GM18520 (cell line): ENCODE results near the gene CALHM3.
"Not testable (repeated sequence)": the region's sequence is repeated elsewhere in the genome, so short reads cannot be mapped to it uniquely, and the experiment has no call there.

Source experiments
- ATAC-seq: cut with Tn5 transposase; IDR thresholded peaks from one replicate; pipeline ENCODE4 v1.9.1; 2021; ENCODE audit not compliant: unreplicated experiment

The CALHM3 gene

GRCh38 chr10:103502849-103503660 is 24.0 kb upstream of the CALHM3 start:
- no peak for ATAC-seq

GRCh38 chr10:103501186-103501585 is 22.1 kb upstream of the CALHM3 start:
- ATAC-seq = no peak

GRCh38 chr10:103500481-103500880 is 21.4 kb upstream of the CALHM3 start:
- ATAC-seq = no peak

DNA sequence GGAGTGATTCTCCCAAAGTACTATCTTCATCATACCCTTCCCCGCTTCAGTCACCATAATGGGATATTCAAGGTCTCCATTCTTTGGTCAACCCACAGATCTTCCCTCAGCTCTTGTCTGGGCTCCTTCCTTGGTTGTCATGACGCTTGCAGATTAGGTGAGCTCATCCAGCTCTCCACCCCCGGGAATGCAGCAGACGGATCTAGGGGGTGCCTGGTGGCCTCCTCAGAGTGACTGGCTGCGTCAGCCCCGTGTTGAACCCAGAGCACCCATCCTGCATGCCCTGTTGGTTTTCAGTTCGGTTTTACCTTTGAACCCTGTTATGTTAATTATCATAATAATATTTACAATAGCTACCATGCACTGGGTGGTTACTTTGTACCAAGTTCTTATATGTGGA is 20.8 kb upstream of the CALHM3 start:
- no peak for ATAC-seq

DNA sequence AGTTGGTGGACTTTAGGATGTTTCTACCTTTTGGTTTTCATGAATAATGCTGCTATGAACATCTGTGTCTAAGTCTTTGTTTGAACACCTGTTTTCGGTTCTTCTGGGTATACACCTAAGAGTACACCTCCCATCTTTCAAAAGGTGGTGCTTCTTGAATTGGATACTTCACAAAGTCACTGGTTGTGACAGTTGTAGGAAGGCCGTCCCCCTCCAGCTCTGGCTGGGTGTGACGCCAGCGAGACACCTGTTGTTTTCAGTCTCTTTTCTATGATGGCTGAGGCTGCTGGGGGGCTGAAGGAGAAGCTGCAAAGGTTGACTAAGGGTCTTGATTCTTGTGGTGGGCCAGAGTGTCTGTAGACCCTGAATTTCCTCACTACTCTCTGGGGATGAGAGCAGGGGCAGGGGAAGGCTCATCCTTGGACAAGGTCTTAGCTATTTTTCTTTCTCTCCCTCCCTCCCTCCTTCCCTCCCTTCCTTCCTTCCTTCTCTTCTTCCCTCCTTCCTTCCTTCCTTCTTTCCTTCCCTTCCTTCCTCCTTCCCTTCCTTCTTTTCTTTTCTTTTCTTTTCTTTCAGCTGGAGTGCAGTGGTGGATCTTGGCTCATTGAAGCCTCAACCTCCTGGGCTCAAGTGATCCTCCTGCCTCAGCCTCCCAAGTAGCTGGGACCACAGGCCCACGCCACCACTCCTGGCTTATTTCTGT is 20.0 kb upstream of the CALHM3 start:
- ATAC-seq = no peak

DNA sequence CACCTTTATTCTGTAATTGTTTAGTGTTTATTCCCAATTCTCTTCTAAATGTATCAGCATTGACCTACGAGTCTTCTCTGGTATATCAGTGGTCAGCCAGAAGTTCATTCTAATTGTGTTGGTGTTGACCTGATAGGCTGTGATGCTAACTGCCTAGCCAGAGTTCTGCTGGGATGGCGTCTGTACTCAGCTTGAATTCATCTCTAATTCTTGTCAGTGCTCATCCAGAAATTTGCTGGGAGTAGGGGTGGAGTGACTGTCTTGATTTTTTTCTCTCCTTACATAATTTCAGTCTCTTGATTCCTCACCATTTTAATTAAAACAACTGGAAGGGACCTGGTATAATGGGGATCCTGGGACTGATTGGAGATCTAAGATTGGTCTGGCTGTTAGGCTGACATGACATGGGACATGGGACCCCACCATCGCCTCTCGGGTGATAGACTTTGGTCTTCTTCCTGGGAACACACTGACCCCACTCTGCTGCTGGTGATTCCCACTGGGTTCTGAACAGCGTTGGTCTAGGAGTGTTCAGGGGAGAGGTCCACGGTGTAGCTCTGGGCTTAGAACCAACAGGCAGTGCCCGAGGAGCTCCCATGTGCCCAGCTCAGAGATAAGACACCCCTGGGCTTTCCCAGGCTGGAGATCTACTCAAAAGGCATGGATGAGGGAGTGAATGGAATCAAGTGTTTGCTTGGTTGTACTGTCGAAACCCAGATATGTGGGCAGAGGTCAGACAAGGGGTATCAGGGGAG is 18.3 kb upstream of the CALHM3 start:
- no peak for ATAC-seq

DNA sequence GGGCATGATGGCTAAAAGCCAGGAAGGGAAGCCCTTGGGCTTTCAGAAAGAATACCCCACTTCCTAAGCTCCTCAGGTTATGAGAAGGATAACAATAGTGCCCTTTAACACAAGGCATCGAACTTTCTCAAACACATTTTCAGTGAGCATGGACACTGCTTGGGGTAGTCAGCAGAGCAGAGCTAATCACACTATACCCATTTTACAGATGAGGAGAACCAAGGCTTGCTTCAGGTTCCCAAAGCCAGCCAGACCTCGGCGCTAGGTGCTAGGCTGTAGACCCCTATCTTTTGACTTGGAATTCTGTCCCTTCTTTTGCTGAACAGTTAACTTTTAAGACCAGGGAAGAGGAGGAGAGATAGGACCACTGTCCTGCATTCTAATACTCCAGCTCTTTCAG is 16.3 kb upstream of the CALHM3 start:
- ATAC-seq = no peak

DNA sequence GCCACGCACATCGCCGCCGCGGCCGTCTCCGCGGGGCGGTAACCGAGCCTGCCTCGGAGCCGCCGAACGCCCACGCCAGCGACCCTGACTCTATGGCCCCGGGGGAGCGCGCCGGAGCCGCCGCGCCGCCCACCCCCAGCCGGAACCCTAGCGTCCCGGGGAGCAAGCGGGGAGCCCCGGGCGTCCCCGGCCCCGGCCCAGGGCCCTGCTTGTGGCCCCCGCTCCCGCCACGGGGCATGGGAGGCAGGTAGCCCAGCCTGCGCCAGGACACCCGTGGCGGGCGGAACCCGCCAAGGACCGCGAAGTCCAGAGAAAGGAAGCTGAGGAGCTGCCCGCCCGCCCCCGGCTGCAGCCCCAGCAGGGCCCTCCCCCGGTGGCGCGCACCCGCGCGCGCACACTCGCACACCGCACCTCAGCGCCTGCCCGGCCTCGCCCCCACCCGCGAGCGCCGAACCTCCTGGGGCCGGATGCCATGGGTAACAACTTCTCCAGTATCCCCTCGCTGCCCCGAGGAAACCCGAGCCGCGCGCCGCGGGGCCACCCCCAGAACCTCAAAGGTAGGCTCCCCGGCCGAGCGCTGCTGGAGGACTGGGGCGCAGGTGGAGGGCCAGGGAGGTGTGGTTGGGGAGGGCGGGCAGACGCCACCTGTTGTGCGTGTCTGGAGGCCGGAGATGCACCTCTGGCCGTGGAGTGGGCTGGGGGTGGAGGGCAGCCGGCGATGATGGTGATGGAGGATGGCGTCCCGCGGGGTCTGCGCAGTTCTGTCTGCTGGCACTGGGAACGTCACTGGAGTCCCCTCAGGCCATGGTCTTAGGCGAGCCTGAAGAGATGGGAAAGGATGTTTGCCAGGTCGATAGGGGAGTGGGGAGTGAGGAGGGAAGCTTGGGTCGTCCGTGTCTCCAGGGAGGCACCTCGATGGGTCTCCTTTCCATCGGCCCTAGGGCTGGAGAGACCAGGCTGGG is 15.2 kb upstream of the CALHM3 start:
- ATAC-seq = no peak

- no peak for ATAC-seq
These were observed 14.4 kb upstream of the CALHM3 start, which contains the start of gene NEURL1 for GRCh38 chr10:103493362-103493915. TSS of gene NEURL1 (plus strand) at chr10:103493705. CDS start at chr10:103494388, 683 bp downstream.

GRCh38 chr10:103492655-103493261 is 13.7 kb upstream of the CALHM3 start:
- no peak for ATAC-seq

DNA sequence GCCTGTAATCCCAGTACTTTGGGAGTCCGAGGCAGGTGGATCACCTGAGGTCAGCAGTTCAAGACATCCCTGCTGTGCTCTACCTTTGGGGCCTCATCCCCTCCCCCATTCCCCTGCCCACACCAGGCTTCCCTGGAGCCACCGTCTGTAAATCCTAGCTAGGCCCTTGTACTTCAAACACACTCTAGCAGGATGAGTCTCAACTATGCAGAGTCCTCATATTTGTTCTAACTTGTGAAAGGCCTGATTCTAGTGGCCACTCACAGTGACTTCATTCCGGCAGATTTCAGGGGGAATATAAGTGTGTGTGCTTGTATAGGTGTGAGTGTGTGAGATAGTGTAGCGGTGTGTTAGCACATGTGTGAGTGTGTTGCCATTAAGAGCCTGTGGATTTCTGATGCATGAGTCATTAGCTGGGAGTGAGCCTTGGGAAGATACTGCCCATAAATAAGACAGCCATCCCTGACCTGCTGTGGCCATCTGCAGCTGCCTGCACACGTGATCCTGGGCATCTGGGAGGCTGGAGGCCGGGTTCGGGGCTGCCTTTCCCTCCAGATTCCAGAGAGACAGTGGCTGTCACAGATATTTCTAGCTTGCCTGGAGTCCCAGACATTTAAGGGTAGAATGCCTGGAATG is 12.8 kb upstream of the CALHM3 start:
- ATAC-seq = no peak

- ATAC-seq = no peak
These were observed 11.9 kb upstream of the CALHM3 start for GRCh38 chr10:103490986-103491314.

DNA sequence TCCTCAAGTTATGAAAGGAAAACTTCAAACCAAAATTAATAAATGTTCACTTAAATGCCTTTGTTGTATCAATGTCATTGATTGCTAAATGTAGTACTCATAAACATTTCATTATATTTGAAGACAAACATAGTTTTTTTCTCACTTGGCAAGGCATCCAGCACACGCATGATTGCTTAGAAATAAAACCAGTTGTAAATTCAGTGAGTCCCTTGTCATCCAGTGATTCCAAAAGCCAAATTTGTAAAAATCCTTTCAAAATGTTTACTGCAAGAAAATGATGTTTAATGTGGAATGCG is 8.3 kb upstream of the CALHM3 start:
- ATAC-seq = no peak

GRCh38 chr10:103486635-103487409 is 7.8 kb upstream of the CALHM3 start:
- ATAC-seq = not testable (repeated sequence)

DNA sequence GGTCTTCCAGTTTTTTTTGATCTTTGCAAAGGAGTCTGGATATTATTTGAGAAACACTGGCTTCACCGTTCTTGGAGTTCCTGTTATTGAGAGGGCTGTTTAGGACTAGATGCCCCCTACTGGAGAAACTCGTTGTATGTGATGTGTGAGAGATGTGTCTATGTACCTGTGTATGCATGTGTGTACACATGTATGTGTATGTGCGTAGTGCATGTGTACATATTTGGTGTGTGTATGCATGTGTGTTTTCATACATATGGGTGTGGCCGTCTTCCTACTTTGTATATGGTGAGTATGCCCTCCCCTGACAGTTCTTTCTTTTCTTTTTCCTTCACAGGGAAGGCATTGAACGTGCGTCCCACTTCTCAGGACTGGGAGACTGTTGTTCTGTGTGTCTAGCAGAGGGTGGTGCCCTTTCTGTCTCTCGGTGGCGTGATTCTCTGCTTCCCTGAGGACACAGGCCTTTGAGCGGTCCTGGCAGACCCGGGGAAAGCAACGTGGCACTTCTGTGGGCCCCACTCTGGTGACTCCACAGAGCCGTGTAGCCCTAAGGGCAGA is 3.0 kb upstream of the CALHM3 start:
- ATAC-seq = no peak

- no peak for ATAC-seq
These were observed 1.5 kb upstream of the CALHM3 start for GRCh38 chr10:103480521-103480920.

DNA sequence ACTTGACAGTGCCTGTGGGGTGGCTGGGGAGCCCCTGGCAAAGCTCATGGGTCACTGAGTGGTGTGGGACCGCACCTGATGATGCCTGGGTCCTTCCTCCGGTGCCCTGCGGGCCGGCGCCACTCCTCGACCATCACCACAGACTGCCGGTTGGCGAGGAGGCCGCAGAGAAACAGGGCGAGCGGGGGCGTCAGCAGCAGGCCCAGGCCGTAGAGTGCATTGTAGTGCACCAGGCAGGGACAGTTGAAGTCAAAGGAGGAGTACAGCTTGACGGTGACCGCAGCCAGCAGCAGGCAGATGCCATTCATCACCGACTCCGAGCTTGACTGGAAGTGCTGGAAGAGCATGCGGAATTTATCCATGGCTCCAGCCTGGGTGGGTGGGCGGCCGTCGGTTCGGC is 369 bp downstream of the CALHM3 start:
- ATAC-seq = no peak

DNA sequence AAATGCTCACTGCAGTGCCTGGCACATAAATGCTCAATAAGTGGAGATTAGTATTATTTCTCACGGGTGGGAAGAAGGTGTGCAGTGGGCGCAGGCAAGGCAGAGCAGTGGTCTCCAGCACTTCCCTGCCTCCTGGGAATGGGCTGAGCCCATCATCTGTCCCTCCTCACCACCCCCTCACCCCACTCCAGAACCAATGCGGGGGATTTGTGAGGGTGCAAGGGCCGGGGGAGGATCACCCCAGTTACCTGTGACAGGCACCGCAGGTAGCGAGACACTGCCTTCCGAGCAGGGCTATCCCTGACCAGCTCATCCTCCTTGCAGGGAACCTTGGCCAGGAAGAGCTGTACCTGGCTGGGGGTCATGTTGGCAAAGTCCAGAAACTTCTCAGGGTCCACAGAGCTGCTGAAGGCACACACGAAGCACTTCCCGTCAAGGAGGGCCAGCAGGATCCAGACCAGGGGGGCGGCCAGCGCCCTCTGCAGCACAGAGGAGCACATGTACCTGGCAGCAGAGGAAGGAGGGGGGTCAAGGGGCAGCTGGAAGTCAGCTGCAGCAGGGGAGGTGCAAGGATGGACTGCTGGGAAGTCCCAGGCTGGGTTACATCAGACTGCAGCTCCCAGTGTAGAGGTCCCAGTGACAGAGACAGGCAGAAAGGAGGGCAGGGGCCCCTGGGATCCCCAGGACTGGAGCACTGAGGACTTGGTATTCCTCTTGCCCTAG is 2.8 kb downstream of the CALHM3 start:
- ATAC-seq = no peak
